HG03354 (cell line): ENCODE data around the gene PHF21A.
A peak's percentile ranks its signal among the peaks of the same experiment; 100 is the strongest.

Experiments used
- ATAC-seq: cut with Tn5 transposase; IDR thresholded peaks from one replicate; pipeline ENCODE4 v1.9.1; 2021; ENCODE audit warnings: mild to moderate bottlenecking; ENCODE audit not compliant: unreplicated experiment, poor library complexity, severe bottlenecking

The PHF21A gene

DNA sequence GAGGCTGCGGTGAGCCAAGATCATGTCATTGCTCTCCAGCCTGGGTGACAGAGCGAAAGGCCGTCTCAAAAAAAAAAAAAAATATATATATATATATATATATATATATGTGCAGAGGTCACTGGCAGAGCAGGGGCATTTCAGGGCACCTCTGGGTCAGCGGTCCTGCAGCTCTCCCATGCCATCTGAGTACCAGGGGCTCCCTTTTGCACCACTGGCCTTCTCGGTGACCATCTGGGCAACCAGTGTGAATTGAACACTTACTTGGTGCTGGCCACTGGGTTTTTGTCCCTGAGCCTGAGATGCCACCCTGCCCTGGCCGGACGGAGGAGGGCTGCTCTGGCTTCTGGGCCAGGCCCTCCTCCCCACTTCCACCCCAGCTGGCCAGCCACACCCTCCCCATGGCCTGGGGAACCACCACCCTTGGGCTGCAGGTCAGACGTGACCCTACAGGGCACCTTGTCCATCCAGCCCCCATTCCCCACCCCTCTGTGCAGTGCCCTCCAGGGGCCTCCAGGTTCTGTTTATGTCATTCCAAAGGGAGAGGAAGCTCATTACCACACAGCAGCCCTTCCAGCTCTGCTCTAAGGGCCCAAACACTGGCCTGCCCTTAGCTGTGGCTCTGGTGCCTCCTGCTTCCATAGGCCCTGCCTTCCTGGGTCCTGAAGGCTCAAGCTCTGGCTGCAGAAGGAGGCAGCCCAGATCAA, 225.5 kb downstream of the PHF21A start:
- ATAC-seq, result no peak

DNA sequence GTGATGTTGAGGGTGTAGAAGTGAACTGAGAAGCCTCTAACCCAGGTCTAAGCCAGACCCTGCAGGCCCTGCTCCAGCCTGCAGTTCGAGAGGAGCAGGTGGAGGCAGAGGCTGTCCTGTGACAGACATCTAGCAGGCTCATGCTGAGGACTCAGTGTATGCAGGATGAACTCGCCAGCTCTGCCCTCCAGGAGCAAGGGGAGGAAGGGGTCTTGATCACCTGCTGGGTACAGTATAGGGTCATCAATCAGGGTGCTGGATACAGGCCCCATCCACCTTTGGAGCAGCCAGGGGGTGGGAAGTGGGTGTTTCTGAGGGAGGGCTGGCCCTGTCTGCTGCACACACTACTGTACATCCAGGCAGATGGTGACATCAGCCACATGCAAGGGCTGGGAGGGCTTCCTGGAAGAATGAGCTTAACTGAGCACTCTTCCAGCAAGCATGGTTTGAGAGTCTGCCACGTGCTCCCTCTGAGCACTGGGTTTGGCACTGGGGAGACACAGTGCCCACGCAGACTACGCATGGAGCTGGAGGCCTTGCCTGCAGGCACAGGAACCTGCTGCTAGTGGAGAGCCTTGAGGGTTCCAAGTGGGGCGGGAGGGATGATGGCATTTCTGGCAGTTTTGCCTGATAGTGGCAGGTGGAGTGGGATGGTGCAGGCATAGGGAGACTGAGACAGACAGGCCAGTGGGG, 226.6 kb downstream of the PHF21A start:
- no peak for ATAC-seq

DNA sequence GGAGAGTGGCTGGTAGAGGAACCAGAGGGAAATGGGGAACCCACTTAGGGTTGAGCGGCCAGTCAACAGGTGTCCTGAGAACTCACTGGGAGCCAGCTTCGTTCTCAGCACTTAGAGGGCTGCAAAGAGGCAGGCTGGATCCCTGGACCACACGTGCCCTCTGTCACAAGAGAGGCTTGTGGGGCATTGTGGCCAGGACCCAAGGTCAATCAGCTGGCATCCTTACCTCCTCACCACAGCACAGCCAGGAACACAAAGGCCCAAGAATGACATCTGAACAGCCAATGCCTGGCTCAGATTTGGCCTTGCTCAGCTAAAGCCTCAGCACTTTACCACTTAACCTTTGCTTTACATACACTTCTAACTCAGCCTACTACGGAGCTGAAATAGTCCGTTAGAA, 228.4 kb downstream of the PHF21A start:
- ATAC-seq, result no peak

GRCh38 chr11:45890886-45891550, 230.2 kb downstream of the PHF21A start:
- ATAC-seq, result no peak

GRCh38 chr11:45889966-45890365, 231.3 kb downstream of the PHF21A start:
- no peak for ATAC-seq

DNA sequence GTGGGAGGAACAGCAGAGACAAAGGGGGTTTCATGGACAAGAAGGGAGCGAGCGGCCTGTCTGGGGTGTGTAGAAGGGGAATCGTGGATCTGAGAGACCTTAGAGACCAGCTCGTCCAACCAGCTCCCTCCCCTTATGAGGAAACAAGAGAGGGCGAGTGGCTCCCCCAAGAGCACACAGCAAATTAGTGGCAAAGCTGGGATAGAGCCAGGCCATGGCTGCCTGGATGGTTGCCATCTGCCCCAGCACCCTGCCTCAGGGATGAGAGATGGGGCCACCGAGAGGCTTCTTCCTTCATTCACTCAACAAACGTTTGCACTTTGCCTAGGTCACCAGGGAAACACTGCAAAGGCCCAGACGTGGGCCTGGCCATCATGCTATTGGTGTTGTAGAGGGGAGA, 231.7 kb downstream of the PHF21A start:
- no peak for ATAC-seq

- no peak for ATAC-seq
Measured at GRCh38 chr11:45887587-45887986, 233.7 kb downstream of the PHF21A start.

- no peak for ATAC-seq
Measured at GRCh38 chr11:45886816-45887520, 234.3 kb downstream of the PHF21A start.

DNA sequence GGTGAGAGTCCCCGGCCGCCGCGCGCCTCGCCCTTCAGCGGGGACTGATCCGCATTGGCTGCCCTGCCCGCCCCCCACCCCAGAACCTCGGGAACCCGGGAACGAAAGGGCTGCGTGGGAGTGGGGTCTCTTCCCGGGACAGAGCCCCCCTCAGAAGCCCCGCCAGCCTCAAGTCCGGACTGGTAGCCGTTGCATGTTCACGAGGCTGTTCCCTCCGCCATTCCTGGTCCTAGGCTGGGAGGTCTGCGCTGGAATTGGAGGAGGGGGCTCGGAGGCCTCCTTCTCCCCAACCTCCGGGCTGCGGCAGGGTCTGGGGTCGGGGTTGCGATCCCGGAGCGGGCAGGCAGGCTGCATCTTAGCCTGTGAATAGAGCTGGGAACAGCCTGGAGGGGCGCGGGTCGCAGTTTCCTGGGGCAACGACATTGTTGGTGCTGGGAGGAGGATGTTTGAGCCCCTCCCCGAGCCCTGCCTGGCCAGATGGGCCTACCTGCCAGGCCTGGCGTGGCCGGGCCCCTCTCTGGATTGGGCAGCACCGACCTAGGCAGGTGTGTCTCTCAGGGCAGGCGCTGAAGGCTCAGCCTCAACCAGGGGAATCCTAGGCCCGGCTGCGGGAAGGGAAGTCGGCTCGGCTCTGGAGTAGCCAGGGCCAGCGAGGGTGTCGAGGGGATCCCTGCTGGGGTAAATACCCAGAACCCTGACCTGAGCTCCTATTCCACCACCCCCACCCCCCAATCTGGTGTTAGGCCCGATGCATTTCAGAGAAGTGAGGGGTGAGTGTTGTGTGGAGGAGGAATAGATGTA, 235.1 kb downstream of the PHF21A start:
- no peak for ATAC-seq

DNA sequence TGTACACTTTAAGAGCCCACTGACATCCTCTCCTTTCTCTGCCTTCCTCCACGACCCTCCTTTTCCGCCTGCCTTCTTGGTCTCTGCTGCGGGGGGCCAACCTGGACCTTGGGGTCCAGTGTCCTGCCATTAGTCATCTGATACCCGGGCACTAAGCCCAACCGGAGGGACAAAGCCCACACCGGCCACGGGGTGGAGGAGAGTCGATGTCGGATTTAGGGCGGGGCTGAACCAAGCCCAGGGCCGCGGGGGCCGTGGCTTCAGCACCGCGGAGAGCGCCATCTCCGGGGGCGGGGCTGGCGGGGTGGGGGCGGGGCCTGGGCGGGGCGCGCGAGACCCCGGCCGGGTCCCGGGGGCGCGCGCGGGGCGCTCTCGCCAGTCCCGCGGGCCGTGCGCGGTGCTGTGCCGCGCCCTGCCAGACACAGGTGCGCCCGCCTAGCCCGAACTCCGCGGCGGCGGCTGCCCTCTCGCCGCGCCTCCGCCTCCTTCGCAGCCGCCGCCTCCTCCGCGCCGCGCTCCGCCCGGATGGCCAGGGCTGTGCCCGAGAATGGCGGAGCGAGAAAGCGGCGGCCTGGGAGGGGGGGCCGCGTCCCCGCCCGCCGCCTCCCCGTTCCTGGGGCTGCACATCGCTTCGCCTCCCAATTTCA, 235.9 kb downstream of the PHF21A start, which contains the start of gene MAPK8IP1:
Gene MAPK8IP1 (plus strand): TSS at position 378 of the 647 bp plus-strand sequence. CDS start 170 bp downstream, at position 548.
- peak; percentile 72 for ATAC-seq

DNA sequence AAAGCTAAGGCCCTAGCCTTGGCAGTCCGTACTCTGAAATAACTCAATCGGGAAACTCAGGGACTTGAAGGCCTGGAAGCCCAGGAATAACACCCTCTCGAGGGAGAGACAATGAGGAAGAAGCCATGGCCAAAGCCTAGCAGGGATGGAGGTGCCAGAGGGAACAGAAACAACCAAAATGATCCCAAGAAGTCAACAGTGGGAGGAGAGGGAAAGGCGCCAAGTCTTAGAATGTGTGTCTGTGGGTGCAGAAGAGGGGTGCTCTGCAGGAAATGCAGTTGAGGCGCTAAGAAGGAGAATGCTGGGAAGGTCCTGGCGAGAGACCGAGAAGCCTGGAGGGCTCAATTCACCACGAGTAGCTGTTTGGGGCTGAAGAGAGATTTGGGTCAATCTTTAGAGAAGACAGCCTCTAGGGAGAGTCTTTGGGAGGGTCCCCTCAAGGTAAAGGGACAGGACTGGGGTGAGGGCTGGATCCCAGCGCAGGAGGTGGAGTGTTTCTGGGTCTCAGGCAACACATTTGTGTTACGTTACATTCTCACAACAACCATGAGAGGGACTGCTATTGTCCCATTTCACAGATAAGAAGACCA, 236.6 kb downstream of the PHF21A start:
- ATAC-seq, result no peak
